H1 (cell line): ENCODE results near the gene HIGD2A. TPM values are rescaled to one million over a fixed set of nuclear protein-coding genes. Genes with fewer than 3 reads are reported as not detected.

Experiments used
- CTCF ChIA-PET: fragments of 300-600 bp; sonication (Branson Sonifier 250); formaldehyde crosslinking; loops from one replicate; lab custom pipeline; 2021; ENCODE audit not compliant: partially characterized antibody; lab: Charles Lee
- POLR2A ChIA-PET: fragments of 300-600 bp; sonication (Branson Sonifier 250); formaldehyde crosslinking; loops from one replicate; lab custom pipeline; 2021; ENCODE audit warnings: inconsistent platforms; ENCODE audit not compliant: partially characterized antibody; lab: Charles Lee
- DNase-seq, 2 experiments: peaks; one replicate each; pipeline versions ENCODE4 v3.0.0 to v3.0.0-alpha.2; 2010 to 2022; ENCODE audit warnings: low spot score in 2 of 2, low read depth in 1 of 2, mixed read lengths in 1 of 2
- FAIRE-seq: peaks from 2 replicates; lab custom pipeline; 2011; peaks lifted over from hg19 to GRCh38; lab: Jason Lieb, UNC
- H2AFZ ChIP-seq: 2 replicates; pipeline ENCODE4 v1.8.1; 2012; ENCODE audit warnings: low read length, inconsistent platforms
- H2AK5ac ChIP-seq: 2 replicates; pipeline ENCODE4 v1.6.1; 2013; ENCODE audit warnings: low read depth, low read length
- H2BK120ac ChIP-seq: replicated peaks from 2 replicates; pipeline ENCODE3; 2013; ENCODE audit warnings: low read depth, low read length, inconsistent platforms
- H2BK12ac ChIP-seq: 2 replicates; pipeline ENCODE4 v1.6.1; 2013; ENCODE audit warnings: low read depth, low read length
- H2BK15ac ChIP-seq: 2 replicates; pipeline ENCODE4 v1.6.1; 2013; ENCODE audit warnings: low read length
- H2BK20ac ChIP-seq: 2 replicates; pipeline ENCODE4 v1.6.1; 2013; ENCODE audit warnings: low read length
- H2BK5ac ChIP-seq: 2 replicates; pipeline ENCODE4 v1.6.1; 2013; ENCODE audit warnings: low read depth, low read length
- H3K14ac ChIP-seq: 2 replicates; pipeline ENCODE4 v1.6.1; 2013; ENCODE audit warnings: inconsistent platforms; ENCODE audit not compliant: insufficient read length
- H3K18ac ChIP-seq: 2 replicates; pipeline ENCODE4 v1.6.1; 2013; ENCODE audit warnings: low read length; ENCODE audit errors: extremely low read depth
- H3K23ac ChIP-seq: 2 replicates; pipeline ENCODE4 v1.6.1; 2013; ENCODE audit warnings: inconsistent platforms; ENCODE audit not compliant: insufficient read length
- H3K23me2 ChIP-seq: 2 replicates; pipeline ENCODE4 v1.6.1; 2013; ENCODE audit warnings: low read depth, low read length
- H3K27ac ChIP-seq: 2 replicates; pipeline ENCODE4 v1.6.1; 2011; ENCODE audit warnings: low read depth, low read length, inconsistent platforms
- H3K27me3 ChIP-seq, 4 experiments: replicated peaks in 1 of 4; 1 replicate in 1 of 4; 2 replicates in 3 of 4; pipeline versions ENCODE4 v1.6.1 to v1.8.1; 2011 to 2013; ENCODE audit warnings: low read length in 3 of 4, mild to moderate bottlenecking in 3 of 4, inconsistent platforms in 2 of 4, mixed read lengths in 2 of 4, moderate library complexity in 1 of 4; ENCODE audit not compliant: control insufficient read depth in 3 of 4, insufficient read depth in 3 of 4; ENCODE audit errors: extremely low read depth in 1 of 4
- H3K36me3 ChIP-seq, 4 experiments: 2 replicates each; pipeline versions ENCODE4 v1.6.1 to v1.8.1; 2011 to 2013; ENCODE audit warnings: mild to moderate bottlenecking in 4 of 4, low read length in 3 of 4, moderate library complexity in 2 of 4, control low read depth in 1 of 4, inconsistent platforms in 1 of 4; ENCODE audit not compliant: insufficient read depth in 4 of 4, control insufficient read depth in 2 of 4
- H3K4ac ChIP-seq: replicated peaks from 2 replicates; pipeline ENCODE3; 2013; ENCODE audit warnings: low read length, low read depth, mixed read lengths, inconsistent platforms; ENCODE audit not compliant: insufficient read length
- H3K4me1 ChIP-seq, 4 experiments: replicated peaks in 1 of 4; 1 replicate in 1 of 4; 2 replicates in 3 of 4; pipeline versions ENCODE4 v1.6.1 to v1.8.1; 2011 to 2013; ENCODE audit warnings: low read length in 3 of 4, inconsistent platforms in 2 of 4, mixed read lengths in 1 of 4; ENCODE audit not compliant: insufficient read depth in 4 of 4, control insufficient read depth in 3 of 4
- H3K4me2 ChIP-seq, 2 experiments: 2 replicates each; pipeline versions ENCODE4 v1.6.1 to v1.8.1; 2011 to 2013; ENCODE audit warnings: low read depth in 2 of 2, low read length in 2 of 2, control low read depth in 1 of 2, inconsistent platforms in 1 of 2, mild to moderate bottlenecking in 1 of 2; ENCODE audit not compliant: insufficient read depth in 1 of 2
- H3K4me3 ChIP-seq, 4 experiments: fragments of 200-600, 300-600 bp in 1 of 4; sonication (generic), shearing (Covaris generic), sonication (Bioruptor Twin) in 1 of 4; 2 replicates each; pipeline versions ENCODE4 v1.5.1 to v1.8.1; 2011 to 2016; ENCODE audit warnings: low read length in 4 of 4, low read depth in 3 of 4, control low read depth in 2 of 4, inconsistent platforms in 2 of 4, mild to moderate bottlenecking in 2 of 4, mixed read lengths in 1 of 4, moderate library complexity in 1 of 4; ENCODE audit not compliant: insufficient read depth in 2 of 4; ENCODE audit errors: extremely low read depth in 1 of 4
- H3K56ac ChIP-seq: replicated peaks from 2 replicates; pipeline ENCODE3; 2013; ENCODE audit warnings: low read depth, mild to moderate bottlenecking, mixed read lengths, low read length, inconsistent platforms; ENCODE audit not compliant: insufficient read length
- H3K79me1 ChIP-seq: 2 replicates; pipeline ENCODE4 v1.6.1; 2013; ENCODE audit warnings: low read depth, low read length, control low read depth
- H3K79me2 ChIP-seq, 2 experiments: 2 replicates each; pipeline versions ENCODE4 v1.6.1 to v1.8.1; 2012 to 2013; ENCODE audit warnings: low read length in 2 of 2, mild to moderate bottlenecking in 2 of 2, inconsistent platforms in 1 of 2; ENCODE audit not compliant: insufficient read depth in 2 of 2, control insufficient read depth in 1 of 2
- H3K9ac ChIP-seq, 4 experiments: replicated peaks in 1 of 4; 1 replicate in 1 of 4; 2 replicates in 3 of 4; pipeline versions ENCODE4 v1.6.1 to v1.8.1; 2011 to 2013; ENCODE audit warnings: low read depth in 3 of 4, low read length in 3 of 4, control low read depth in 2 of 4, mild to moderate bottlenecking in 2 of 4, moderate library complexity in 2 of 4, inconsistent platforms in 1 of 4; ENCODE audit errors: extremely low read depth in 1 of 4
- H3K9me3 ChIP-seq, 2 experiments: 2 replicates each; pipeline versions ENCODE4 v1.6.1 to v1.8.1; 2012 to 2013; ENCODE audit warnings: mild to moderate bottlenecking in 2 of 2, moderate library complexity in 2 of 2, control low read depth in 1 of 2, inconsistent platforms in 1 of 2, low read depth in 1 of 2, low read length in 1 of 2, mixed read lengths in 1 of 2; ENCODE audit not compliant: insufficient read depth in 2 of 2
- H4K20me1 ChIP-seq, 2 experiments: replicated peaks in 1 of 2; 2 replicates each; pipeline versions ENCODE3 to v1.8.1; 2011 to 2013; ENCODE audit warnings: inconsistent platforms in 2 of 2, low read length in 2 of 2, mild to moderate bottlenecking in 1 of 2; ENCODE audit not compliant: insufficient read depth in 2 of 2, control insufficient read depth in 1 of 2
- H4K5ac ChIP-seq: 2 replicates; pipeline ENCODE4 v1.6.1; 2013; ENCODE audit warnings: low read length, low read depth, mixed read lengths, inconsistent platforms; ENCODE audit not compliant: insufficient read length
- H4K8ac ChIP-seq: 2 replicates; pipeline ENCODE4 v1.8.0; 2013; ENCODE audit warnings: mild to moderate bottlenecking, moderate library complexity, low read length, inconsistent platforms; ENCODE audit not compliant: insufficient read depth; ENCODE audit errors: extremely low read depth
- H4K91ac ChIP-seq: replicated peaks from 2 replicates; pipeline ENCODE3; 2013; ENCODE audit warnings: low read length, mixed read lengths, inconsistent platforms; ENCODE audit not compliant: insufficient read length
- KDM1A ChIP-seq: fragments of 200-600, 300-600 bp; sonication (generic); IDR thresholded peaks from 2 replicates; pipeline ENCODE4 v1.7.1; 2016; ENCODE audit warnings: mild to moderate bottlenecking, low read length, borderline replicate concordance
- WGBS, 2 experiments: shearing (Covaris generic) in 1 of 2; methylation state at CpG; one replicate each; pipeline versions ENCODE4 v1.1.6 to v1.1.7; 2013 to 2015; ENCODE audit warnings: low lambda C conversion rate in 2 of 2, mixed read lengths in 2 of 2, inconsistent platforms in 1 of 2, low coverage in 1 of 2, missing lambda C conversion rate in 1 of 2; ENCODE audit not compliant: insufficient replicate concordance in 2 of 2, insufficient coverage in 1 of 2, insufficient read length in 1 of 2; ENCODE audit errors: extremely low coverage in 1 of 2, missing lambda C conversion rate in 1 of 2; 5-methylcytosine and 5-hydroxymethylcytosine counted together
- polyA plus RNA-seq, 7 experiments: library from polyadenylated mRNA; depleted of rRNA in 3 of 7; stranded (reverse) in 5 of 7; unstranded in 2 of 7; fragments of >200 nt in 5 of 7; fragments of 200-250 nt in 2 of 7; gene quantifications; 1 replicate in 5 of 7; 2 replicates in 1 of 7; 4 replicates in 1 of 7; pipeline versions ENCODE4 v1.2.1 to v1.2.3, GENCODE V29; 2011 to 2013; ENCODE audit warnings: missing spikeins in 2 of 7, mixed read lengths in 2 of 7
- total RNA-seq: library from RNA; stranded (reverse); fragmentation: NEBNext Ultra II Directional; extraction: Animal tissue kit (Norgen Biotek cat#: 25700); gene quantifications from 2 replicates; pipeline ENCODE4 v1.2.1, GENCODE V29; 2021

The HIGD2A gene
- total and polyA plus RNA-seq, 2 of the 8 experiments (the other 6 are each of a cell fraction or from before 2014, with no cell fraction given) = 95.5 to 264 TPM

GRCh38 chr5:176359658-176360057, 28.9 kb upstream of the HIGD2A start:
- POLR2A ChIA-PET = interaction anchor here (1.1 to 3.6 kb wide), 2 partner anchors 17 to 29 kb away, joined by 3 to 30 read pairs; partner anchors contain the start of genes HIGD2A and NOP16
- TF ChIP-seq KDM1A = no peak

More at GRCh38 chr5:176359658-176360057, 28.9 kb upstream of the HIGD2A start:
- Histone ChIP-seq H3K23me2 (peaks cover 4% of the 10 kb centered on the region), H4K8ac (peak overlapping the region; percentile 38; the same call in 1 of the 2 replicates), H2AFZ (no peak overlapping the region), H3K4me1 (no peaks in the 10 kb centered on the region; a peak in 1 of 7 replicates), H2BK5ac (no peak overlapping the region), H3K36me3 (peaks cover 3 to 37% (median 4%) of the 10 kb centered on the region in 4 experiments; a peak in 7 of 8 replicates), H3K4me3 (no peak overlapping the region), H2BK15ac (no peak overlapping the region), H3K14ac (no peak overlapping the region), H3K27me3 (peaks cover 2 to 17% (median 13%) of the 10 kb centered on the region in 4 experiments), H3K4me2 (no peak overlapping the region; a peak in 1 of 4 replicates), H3K18ac (no peak overlapping the region), H4K5ac (no peak overlapping the region), H2AK5ac (no peak overlapping the region), H3K56ac (no peak overlapping the region), H3K23ac (no peak overlapping the region), H4K20me1 (peaks cover 4 to 22% of the 10 kb centered on the region in 2 experiments), H2BK12ac (no peak overlapping the region), H3K79me1 (peaks cover 11% of the 10 kb centered on the region), H3K79me2 (peaks cover 5 to 51% of the 10 kb centered on the region in 2 experiments; a peak in 3 of 4 replicates), H3K9me3 (no peaks in the 10 kb centered on the region), H3K27ac (no peak overlapping the region), H2BK120ac (no peak overlapping the region), H3K4ac (no peak overlapping the region), H3K9ac (peak overlapping the region in 1 of 4 experiments; percentile 12; a peak in 1 of 7 replicates), H4K91ac (no peak overlapping the region), H2BK20ac (no peak overlapping the region)
- FAIRE-seq (no peak), DNase-seq (no peak)
- WGBS, 2 experiments = 90% methylated on average over 4 of the region's 4 CpGs; no CpG with 5 or more reads in 1 of the 2 experiments
- CTCF ChIA-PET = interaction anchor here (0.7 kb wide), 1 partner anchor 11 kb away, joined by 3 read pairs; no protein-coding TSS in a partner anchor
